Ramos (cell line): Measurements from ENCODE around the gene PPTC7.
"Not testable (repeated sequence)": the region's sequence is repeated elsewhere in the genome, so short reads cannot be mapped to it uniquely, and the experiment has no call there.

ENCODE experiments used
- in situ Hi-C: fragments of 300-500 bp; cut with MboI; formaldehyde crosslinking; loops from one replicate; pipeline ENCODE4 v1.14.3; 2022; ENCODE audit warnings: low sequenced_read_pairs; ENCODE audit not compliant: unreplicated experiment

Gene PPTC7

GRCh38 chr12:110538869-110539622 lies 44.1 kb downstream of the PPTC7 start:
- in situ Hi-C loops: no loop called here

GRCh38 chr12:110537605-110538409 lies 45.3 kb downstream of the PPTC7 start:
- in situ Hi-C loops: no loop called here

- in situ Hi-C loops: no loop called here
Measured at GRCh38 chr12:110536834-110537604, 46.1 kb downstream of the PPTC7 start.

- in situ Hi-C loops: no loop called here
Measured at GRCh38 chr12:110534811-110535210, 48.3 kb downstream of the PPTC7 start.

- in situ Hi-C loops: no loop called here
Measured at GRCh38 chr12:110533607-110534006, 49.5 kb downstream of the PPTC7 start.

- in situ Hi-C loops: no loop called here
Measured at GRCh38 chr12:110532644-110533043, 50.5 kb downstream of the PPTC7 start.

- in situ Hi-C loops: no loop called here
Measured at GRCh38 chr12:110531741-110532333, 51.3 kb downstream of the PPTC7 start.

- in situ Hi-C loops: no loop called here
Measured at GRCh38 chr12:110530511-110530910, 52.6 kb downstream of the PPTC7 start.

GRCh38 chr12:110528277-110528839 lies 54.8 kb downstream of the PPTC7 start:
- in situ Hi-C loops: no loop called here

- in situ Hi-C loops: not testable (repeated sequence)
Measured at GRCh38 chr12:110520876-110521712, 62.0 kb downstream of the PPTC7 start.

- in situ Hi-C loops: loop anchor here (10.0 kb wide), 1 partner anchor 307 kb away; no protein-coding TSS in a partner anchor
Measured at GRCh38 chr12:110518014-110518413, 65.1 kb downstream of the PPTC7 start.

- in situ Hi-C loops: loop anchor here (10.0 kb wide), 1 partner anchor 308 kb away; no protein-coding TSS in a partner anchor
Measured at GRCh38 chr12:110516995-110517394, 66.1 kb downstream of the PPTC7 start.

GRCh38 chr12:110514363-110514762 lies 68.8 kb downstream of the PPTC7 start:
- in situ Hi-C loops: loop anchor here (5.0 to 10.0 kb wide), 2 partner anchors 88 to 310 kb away; no protein-coding TSS in a partner anchor

GRCh38 chr12:110513842-110514241 lies 69.3 kb downstream of the PPTC7 start:
- in situ Hi-C loops: loop anchor here (5.0 to 10.0 kb wide), 2 partner anchors 88 to 311 kb away; no protein-coding TSS in a partner anchor

GRCh38 chr12:110508071-110508586 lies 75.0 kb downstream of the PPTC7 start:
- in situ Hi-C loops: no loop called here

GRCh38 chr12:110505332-110505731 lies 77.8 kb downstream of the PPTC7 start:
- in situ Hi-C loops: no loop called here

GRCh38 chr12:110503432-110503831 lies 79.7 kb downstream of the PPTC7 start:
- in situ Hi-C loops: loop anchor here (5.0 kb wide), 1 partner anchor 46 kb away; no protein-coding TSS in a partner anchor
